Measurements from ENCODE around the gene SATB2.

- TF ChIP-seq, protein P1, sequence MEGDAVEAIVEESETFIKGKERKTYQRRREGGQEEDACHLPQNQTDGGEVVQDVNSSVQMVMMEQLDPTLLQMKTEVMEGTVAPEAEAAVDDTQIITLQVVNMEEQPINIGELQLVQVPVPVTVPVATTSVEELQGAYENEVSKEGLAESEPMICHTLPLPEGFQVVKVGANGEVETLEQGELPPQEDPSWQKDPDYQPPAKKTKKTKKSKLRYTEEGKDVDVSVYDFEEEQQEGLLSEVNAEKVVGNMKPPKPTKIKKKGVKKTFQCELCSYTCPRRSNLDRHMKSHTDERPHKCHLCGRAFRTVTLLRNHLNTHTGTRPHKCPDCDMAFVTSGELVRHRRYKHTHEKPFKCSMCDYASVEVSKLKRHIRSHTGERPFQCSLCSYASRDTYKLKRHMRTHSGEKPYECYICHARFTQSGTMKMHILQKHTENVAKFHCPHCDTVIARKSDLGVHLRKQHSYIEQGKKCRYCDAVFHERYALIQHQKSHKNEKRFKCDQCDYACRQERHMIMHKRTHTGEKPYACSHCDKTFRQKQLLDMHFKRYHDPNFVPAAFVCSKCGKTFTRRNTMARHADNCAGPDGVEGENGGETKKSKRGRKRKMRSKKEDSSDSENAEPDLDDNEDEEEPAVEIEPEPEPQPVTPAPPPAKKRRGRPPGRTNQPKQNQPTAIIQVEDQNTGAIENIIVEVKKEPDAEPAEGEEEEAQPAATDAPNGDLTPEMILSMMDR (IDR thresholded peaks at IDR 0.05), result no peak
- no peak for TF ChIP-seq EP300 (IDR thresholded peaks at IDR 0.05)
- no peak for TF ChIP-seq POLR2A (IDR thresholded peaks at IDR 0.05)
These were observed 13.0 kb downstream of the SATB2 start for GRCh38 chr2:199444749-199445148.

Measured in ovary (tissue), 3 donors.